HAP-1 (cell line): ENCODE data around the gene OBP2B.
"Not testable (repeated sequence)": the region's sequence is repeated elsewhere in the genome, so short reads cannot be mapped to it uniquely, and the experiment has no call there.

ENCODE experiments used
- DNase-seq, 2 experiments: peaks; one replicate each; pipeline ENCODE4 v3.0.0-alpha.2; 2016 to 2020; ENCODE audit warnings: low spot score in 2 of 2
- H3K27me3 ChIP-seq: fragments of 250-450 bp; sonication (Bioruptor Pico); 2 replicates; pipeline ENCODE4 v1.5.1; 2020; ENCODE audit warnings: low read depth, mild to moderate bottlenecking, moderate library complexity
- H3K36me3 ChIP-seq: fragments of 250-450 bp; sonication (Bioruptor Pico); replicated peaks from 2 replicates; pipeline ENCODE4 v1.5.1; 2020; ENCODE audit warnings: mild to moderate bottlenecking
- H3K4me1 ChIP-seq: fragments of 250-450 bp; sonication (Bioruptor Pico); 2 replicates; pipeline ENCODE4 v1.5.1; 2020; ENCODE audit warnings: mild to moderate bottlenecking
- H3K4me3 ChIP-seq: fragments of 250-450 bp; sonication (Bioruptor Pico); 2 replicates; pipeline ENCODE4 v1.5.1; 2020; ENCODE audit warnings: mild to moderate bottlenecking, moderate library complexity
- H3K9me3 ChIP-seq: fragments of 250-450 bp; sonication (Bioruptor Pico); 2 replicates; pipeline ENCODE4 v1.5.1; 2020; ENCODE audit warnings: mild to moderate bottlenecking, moderate library complexity
- in situ Hi-C: fragments of 300-500 bp; cut with MboI; formaldehyde crosslinking; loops from 3 replicates; pipeline ENCODE4 v1.14.3; 2020; ENCODE audit warnings: low sequenced_read_pairs, inconsistent platforms, mixed read lengths

Gene OBP2B, protein sequence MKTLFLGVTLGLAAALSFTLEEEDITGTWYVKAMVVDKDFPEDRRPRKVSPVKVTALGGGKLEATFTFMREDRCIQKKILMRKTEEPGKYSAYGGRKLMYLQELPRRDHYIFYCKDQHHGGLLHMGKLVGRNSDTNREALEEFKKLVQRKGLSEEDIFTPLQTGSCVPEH

DNA sequence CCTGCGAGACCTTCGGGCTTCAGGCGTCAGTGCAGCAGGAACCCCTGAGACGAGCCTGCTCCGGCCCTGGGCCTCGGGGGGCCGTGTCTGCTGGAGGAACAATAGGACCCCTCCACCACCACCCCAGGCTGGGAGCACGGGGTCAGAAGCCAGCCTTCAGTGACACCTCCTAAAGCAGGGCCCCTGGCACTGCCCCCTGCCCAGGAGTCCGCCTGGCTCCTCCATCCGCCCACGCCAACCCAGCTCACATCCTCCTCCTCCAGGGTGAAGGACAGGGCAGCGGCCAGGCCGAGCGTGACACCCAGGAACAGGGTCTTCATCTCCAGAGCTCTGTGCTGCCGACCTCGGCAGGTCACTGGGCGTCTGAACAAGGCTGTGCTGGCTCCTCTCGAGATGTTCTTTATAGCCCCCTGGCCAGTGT lies at the start of gene OBP2B:
Gene OBP2B, minus strand, starts transcription at position 371 of the 421 bp plus-strand sequence. Its CDS starts 51 bp downstream, at position 320.
- H3K36me3 ChIP-seq, H3K9me3 ChIP-seq, H3K4me3 ChIP-seq, DNase-seq, in situ Hi-C loops, H3K4me1 ChIP-seq: not testable (repeated sequence)
- peaks cover 21% of the 10 kb centered on the region for H3K27me3 ChIP-seq

DNA sequence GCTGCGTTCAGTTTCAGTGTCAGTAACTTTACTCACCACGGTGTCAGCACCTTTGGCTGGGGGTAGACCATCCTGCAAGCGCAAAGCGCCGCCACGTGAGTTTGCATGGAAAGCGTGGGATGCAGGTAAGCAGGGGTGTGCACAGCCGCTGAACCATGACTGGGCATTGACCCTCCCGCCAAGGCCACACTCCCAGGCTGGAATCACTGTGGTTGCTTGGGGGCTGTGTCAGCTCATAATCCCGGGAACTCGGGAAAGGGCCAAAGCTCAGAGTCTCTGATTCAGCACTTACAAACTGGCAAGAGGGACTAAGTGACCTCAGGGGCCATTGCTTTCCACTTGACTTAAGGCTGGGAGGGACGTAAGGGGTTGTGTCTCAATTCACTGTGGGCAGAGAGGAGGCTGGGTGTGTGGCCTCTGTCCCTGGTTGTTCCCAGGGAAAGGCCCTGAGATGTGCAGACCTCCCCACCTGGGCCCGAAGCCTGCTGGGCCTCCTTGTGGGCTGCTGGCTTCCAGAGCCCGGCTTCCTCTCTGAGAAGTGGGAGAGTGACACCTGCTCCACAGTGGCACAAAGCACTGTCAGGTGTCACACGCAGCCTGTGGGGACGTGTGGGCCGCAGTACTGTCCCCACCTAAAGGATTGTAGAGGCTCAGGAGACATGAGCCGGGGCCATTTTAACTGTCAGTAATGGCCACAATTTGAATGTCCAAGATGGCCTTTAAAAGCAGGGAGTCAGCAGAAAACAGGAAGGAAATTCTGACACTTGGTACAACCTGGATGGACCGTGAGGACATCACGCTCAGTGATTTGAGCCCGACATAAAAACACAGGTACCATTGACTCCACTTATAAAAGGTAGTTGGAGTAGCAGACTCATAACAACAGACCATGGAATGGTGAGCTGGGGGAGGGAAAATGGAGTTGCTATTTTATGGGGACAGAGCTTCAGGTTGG lies 49.3 kb upstream of the OBP2B start:
- in situ Hi-C loops: no loop called here
- peaks cover 5% of the 10 kb centered on the region; the same call in 1 of the 2 replicates for H3K9me3 ChIP-seq
- no peaks in the 10 kb centered on the region for H3K36me3 ChIP-seq
- H3K27me3 ChIP-seq: no peaks in the 10 kb centered on the region
- no peak overlapping the region for H3K4me3 ChIP-seq
- no peak for DNase-seq
- no peaks in the 10 kb centered on the region for H3K4me1 ChIP-seq

DNA sequence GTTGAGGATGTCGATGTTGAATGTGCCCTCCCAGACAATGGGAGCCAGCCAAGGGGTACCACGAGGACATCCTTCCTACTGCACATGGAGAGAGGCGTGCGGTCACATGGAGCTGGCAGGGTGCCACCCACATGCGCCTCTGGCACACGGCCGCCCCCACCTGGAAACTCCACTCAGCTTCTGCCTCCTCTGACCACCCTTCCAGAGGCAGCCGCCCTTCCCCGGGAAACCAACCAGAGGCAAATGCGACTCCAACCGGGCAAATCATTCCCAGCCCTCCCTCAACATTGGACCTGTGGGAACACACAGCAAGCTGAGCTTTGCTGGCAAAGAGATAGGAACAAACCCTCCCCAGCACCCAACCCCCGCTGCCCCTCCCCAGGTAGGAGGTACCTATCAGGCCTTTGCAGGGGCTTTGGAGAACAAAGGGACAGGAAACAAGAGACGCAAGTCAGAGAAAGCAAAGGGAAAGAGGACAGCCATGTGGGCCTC lies 48.5 kb upstream of the OBP2B start:
- peaks cover 5% of the 10 kb centered on the region; the same call in 1 of the 2 replicates for H3K9me3 ChIP-seq
- DNase-seq: no peak
- no peaks in the 10 kb centered on the region for H3K4me1 ChIP-seq
- H3K36me3 ChIP-seq: no peaks in the 10 kb centered on the region
- no peak overlapping the region for H3K4me3 ChIP-seq
- in situ Hi-C loops: no loop called here
- no peaks in the 10 kb centered on the region for H3K27me3 ChIP-seq

DNA sequence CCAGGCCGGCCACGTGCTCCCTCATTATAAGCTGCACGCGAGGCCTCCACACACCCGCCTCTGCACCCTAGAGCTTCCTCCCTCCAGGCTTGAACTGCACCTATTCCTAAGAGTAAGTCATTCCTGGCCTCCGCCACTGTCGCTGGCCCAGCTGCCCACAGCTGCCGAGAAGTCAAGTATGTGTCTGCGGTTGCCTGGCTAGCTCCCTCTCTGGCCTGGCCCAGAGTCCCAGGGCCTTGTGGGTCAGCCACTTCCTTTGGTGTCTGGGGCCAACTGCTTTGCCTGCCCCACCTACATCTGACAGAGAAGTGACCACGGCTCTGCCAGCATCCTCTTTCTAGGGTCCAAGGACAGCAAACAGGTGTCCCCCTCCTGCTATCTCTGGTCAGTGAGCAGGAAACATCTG lies 47.6 kb upstream of the OBP2B start:
- Histone ChIP-seq H3K4me1 (no peaks in the 10 kb centered on the region), H3K4me3 (no peak overlapping the region), H3K9me3 (peaks cover 5% of the 10 kb centered on the region; the same call in 1 of the 2 replicates), H3K36me3 (no peaks in the 10 kb centered on the region), H3K27me3 (no peaks in the 10 kb centered on the region)
- no peak for DNase-seq
- in situ Hi-C loops: no loop called here

DNA sequence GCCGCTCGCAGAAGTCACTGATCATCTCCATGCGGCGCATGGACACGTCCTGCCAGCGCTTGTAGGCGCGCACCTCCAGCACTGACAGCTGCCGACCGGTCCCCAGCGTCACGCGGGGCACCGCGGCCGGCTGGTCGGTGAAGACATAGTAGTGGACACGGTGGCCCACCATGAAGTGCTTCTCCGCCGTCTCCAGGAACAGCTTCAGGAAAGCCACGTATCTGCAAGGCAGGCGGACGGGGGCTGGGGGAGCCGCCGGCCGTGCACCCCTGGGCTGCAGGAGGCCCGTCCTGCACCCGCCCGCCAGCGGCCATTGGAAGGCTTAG lies 47.0 kb upstream of the OBP2B start:
- in situ Hi-C loops: no loop called here
- no peak for DNase-seq
- peaks cover 5% of the 10 kb centered on the region; the same call in 1 of the 2 replicates for H3K9me3 ChIP-seq
- no peaks in the 10 kb centered on the region for H3K27me3 ChIP-seq
- no peak overlapping the region for H3K4me3 ChIP-seq
- H3K36me3 ChIP-seq: no peaks in the 10 kb centered on the region
- no peaks in the 10 kb centered on the region for H3K4me1 ChIP-seq

DNA sequence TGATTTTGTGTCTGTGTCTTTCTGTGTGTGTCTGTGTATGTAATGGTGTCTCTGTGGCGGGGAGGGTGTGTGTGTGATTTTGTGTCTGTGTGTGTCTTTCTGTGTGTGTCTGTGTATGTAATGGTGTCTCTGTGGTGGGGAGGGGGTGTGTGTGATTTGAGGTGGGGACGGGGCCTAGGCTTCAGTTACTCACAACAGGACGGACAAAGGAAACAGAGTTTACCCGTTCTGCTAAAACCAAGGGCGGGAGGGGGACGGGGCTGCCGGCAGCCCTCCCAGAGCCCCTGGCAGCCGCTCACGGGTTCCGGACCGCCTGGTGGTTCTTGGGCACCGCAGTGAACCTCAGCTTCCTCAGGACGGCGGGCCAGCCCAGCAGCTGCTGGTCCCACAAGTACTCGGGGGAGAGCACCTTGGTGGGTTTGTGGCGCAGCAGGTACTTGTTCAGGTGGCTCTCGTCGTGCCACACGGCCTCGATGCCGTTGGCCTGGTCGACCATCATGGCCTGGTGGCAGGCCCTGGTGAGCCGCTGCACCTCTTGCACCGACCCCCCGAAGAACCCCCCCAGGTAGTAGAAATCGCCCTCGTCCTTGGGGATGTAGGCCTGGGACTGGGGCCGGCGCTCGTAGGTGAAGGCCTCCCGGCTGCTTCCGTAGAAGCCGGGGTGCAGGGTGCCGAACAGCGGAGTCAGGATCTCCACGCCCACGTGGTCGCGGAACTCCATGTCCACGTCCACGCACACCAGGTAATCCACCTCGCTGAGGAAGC lies 46.5 kb upstream of the OBP2B start:
- peaks cover 5% of the 10 kb centered on the region; the same call in 1 of the 2 replicates for H3K9me3 ChIP-seq
- no peaks in the 10 kb centered on the region for H3K27me3 ChIP-seq
- no peak for DNase-seq
- no peaks in the 10 kb centered on the region for H3K4me1 ChIP-seq
- in situ Hi-C loops: no loop called here
- H3K36me3 ChIP-seq: no peaks in the 10 kb centered on the region
- no peak overlapping the region for H3K4me3 ChIP-seq

DNA sequence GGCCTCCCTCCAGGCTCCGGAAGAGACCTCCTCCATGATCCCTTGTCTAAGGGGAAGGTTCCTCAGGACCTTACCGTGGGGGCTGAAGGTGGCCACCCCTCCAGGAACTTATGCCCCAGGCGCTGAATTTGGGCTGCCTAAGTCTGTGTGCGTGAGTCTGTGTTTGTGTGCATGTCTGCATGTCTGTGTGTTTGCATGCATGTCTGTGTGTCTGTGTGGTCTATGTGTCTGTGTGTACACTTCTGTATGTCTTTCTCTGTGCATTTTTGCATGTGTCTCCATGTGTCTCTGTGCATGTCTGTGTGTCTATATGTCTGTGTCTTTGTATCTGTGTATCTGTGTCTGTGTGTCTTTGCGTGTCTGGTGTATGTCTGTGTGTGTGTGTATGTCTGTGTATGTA lies 45.4 kb upstream of the OBP2B start:
- Histone ChIP-seq H3K36me3 (no peaks in the 10 kb centered on the region), H3K27me3 (peaks cover 10% of the 10 kb centered on the region), H3K4me1 (no peaks in the 10 kb centered on the region), H3K4me3 (no peak overlapping the region), H3K9me3 (peaks cover 5% of the 10 kb centered on the region; the same call in 1 of the 2 replicates)
- in situ Hi-C loops: no loop called here
- DNase-seq: no peak

DNA sequence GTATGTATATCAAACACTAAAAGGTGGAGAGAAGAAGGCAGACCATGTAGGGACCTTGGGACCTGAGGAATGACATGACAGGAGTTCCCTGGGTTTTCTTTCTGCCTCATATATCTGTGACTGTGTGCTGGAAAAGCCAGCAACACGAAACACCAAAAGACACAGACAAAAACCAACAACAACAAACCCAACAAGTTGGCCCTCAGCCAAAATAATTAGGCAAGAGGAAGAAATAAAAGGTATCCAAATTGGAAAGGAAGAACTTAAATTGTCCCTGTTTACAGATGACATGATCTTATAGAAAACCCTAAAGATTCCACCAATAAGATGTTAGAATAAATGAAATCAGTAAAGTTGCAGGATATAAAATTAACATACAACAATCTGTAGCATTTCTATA lies 44.2 kb upstream of the OBP2B start:
- Histone ChIP-seq H3K4me1 (no peaks in the 10 kb centered on the region), H3K36me3 (no peaks in the 10 kb centered on the region), H3K27me3 (peaks cover 10% of the 10 kb centered on the region), H3K4me3 (no peak overlapping the region), H3K9me3 (peaks cover 5% of the 10 kb centered on the region; the same call in 1 of the 2 replicates)
- no peak for DNase-seq
- in situ Hi-C loops: no loop called here

DNA sequence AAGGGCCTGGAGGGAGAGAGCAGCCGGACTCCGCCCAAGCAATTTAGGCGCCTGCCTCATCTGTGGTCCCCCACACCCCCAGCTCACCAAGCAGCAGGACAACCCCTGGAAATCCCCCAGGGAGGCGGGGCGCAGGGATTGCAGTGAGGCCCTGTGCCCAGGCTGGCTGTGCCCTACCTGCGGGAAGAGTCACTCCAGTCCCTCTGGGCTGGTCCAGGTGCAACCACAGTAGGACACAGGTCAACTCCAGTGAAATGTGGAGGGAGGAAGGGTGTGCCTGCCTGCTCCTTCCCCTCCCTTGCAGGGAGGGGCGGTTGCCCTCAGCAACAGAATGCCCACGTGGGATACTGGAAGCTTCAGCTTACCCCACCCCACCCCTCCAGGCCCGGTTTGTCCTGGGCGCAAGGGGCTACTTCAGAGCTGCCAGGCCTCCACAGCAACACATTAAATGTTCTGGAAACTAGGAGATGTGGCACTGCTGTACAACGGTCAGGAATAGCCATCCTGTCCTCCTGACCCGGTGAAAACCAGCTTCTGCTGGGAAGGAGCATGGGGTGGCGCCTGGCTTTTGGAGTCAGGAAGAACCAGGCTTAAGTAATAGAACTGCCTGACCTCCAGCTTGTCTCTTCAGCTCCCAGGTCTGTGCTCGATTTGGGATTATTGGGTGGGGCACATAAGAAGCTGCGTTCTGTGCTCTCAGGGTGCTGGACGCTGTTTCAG lies 43.4 kb upstream of the OBP2B start:
- H3K9me3 ChIP-seq: peaks cover 5% of the 10 kb centered on the region; the same call in 1 of the 2 replicates
- no peaks in the 10 kb centered on the region for H3K36me3 ChIP-seq
- no peak for DNase-seq
- H3K27me3 ChIP-seq: peaks cover 10% of the 10 kb centered on the region
- no peak overlapping the region for H3K4me3 ChIP-seq
- no peaks in the 10 kb centered on the region for H3K4me1 ChIP-seq
- in situ Hi-C loops: no loop called here

DNA sequence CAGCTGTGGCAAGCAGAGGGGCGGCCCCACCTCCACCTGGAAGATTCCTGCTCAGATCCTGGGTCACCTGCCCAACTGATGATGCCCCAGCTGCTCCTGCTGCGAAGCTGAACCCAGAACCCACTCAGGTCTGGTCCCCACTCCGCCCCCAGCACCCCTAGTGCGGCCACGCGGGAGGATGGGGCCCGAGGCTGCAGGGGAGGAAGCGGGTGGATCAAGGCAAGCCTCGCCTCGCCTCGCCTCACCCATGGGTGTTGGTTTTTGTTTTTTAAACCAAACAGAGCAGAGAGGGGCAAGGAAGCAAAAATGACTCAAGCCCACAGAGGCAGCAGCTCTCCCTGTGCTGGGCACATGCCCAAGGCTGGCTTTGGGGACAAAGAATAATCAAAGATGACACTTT lies 42.7 kb upstream of the OBP2B start:
- no peak overlapping the region for H3K4me3 ChIP-seq
- H3K9me3 ChIP-seq: peaks cover 5% of the 10 kb centered on the region; the same call in 1 of the 2 replicates
- no peaks in the 10 kb centered on the region for H3K36me3 ChIP-seq
- in situ Hi-C loops: no loop called here
- H3K4me1 ChIP-seq: no peaks in the 10 kb centered on the region
- DNase-seq: no peak
- H3K27me3 ChIP-seq: peaks cover 10% of the 10 kb centered on the region

DNA sequence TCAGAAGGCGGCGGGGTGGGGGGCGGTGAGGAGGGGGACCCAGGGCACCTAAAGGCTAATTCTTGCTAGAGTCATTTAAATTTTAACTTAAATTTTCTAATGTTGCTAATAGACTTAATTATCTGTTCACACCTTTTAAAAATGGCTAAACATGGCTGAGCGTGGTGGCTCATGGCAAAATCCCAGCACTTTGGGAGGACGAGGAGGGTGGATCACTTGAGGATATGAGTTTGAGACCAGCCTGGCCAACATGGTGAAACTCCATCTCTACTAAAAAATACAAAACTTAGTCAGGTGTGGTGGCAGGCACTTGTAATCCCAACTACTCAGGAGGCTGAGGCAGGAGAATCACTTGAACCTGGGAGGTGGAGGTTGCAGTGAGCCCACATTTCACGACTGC lies 42.2 kb upstream of the OBP2B start:
- H3K9me3 ChIP-seq, H3K4me1 ChIP-seq, H3K4me3 ChIP-seq, H3K36me3 ChIP-seq, in situ Hi-C loops, DNase-seq: not testable (repeated sequence)
- peaks cover 10% of the 10 kb centered on the region for H3K27me3 ChIP-seq

DNA sequence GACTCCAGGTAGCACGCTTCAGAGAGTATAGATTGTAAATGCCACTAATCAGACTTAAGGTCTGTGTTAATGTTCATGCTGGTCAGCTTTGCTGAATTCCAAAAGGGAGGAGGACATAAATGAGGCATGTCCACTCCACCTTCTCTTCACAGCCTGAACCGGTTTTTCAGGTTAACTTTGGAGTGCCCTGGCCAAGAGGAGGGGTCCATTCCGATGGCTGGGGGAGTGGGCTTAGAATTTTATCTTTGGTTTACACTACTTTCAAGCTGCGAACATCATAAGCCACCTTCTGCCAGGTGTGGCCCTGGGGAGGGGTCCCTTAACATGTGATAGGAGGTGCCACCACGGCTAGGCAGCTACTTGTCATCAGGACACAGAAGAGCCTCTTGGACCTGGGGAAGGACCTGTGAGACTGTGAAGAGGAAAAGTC lies 41.7 kb upstream of the OBP2B start:
- peaks cover 10% of the 10 kb centered on the region for H3K27me3 ChIP-seq
- in situ Hi-C loops: no loop called here
- peaks cover 5% of the 10 kb centered on the region; the same call in 1 of the 2 replicates for H3K9me3 ChIP-seq
- no peaks in the 10 kb centered on the region for H3K4me1 ChIP-seq
- H3K4me3 ChIP-seq: no peak overlapping the region
- DNase-seq: no peak
- H3K36me3 ChIP-seq: no peaks in the 10 kb centered on the region

DNA sequence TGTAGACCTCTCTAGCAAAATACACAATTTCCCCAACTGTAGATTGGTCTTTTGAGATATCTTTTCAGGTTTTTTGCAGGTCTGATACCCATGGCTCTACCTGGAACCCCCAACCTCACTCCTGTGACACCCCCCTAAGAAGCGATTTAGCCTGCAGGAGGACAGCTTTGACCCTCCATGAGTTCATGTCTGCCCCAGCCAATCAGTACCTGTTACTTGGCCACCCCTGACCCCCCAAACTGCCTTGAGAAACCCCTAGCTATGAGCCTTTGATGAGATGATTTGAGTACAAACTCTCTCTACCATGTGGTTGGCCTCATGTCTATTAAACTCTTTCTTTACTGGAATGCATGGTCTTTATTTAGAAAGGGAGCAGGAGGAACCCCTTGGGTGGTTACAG lies 40.3 kb upstream of the OBP2B start:
- peaks cover 5% of the 10 kb centered on the region; the same call in 1 of the 2 replicates for H3K9me3 ChIP-seq
- no peak for DNase-seq
- H3K27me3 ChIP-seq: peaks cover 10% of the 10 kb centered on the region
- H3K36me3 ChIP-seq: no peaks in the 10 kb centered on the region
- no peak overlapping the region for H3K4me3 ChIP-seq
- in situ Hi-C loops: no loop called here
- no peaks in the 10 kb centered on the region for H3K4me1 ChIP-seq
